ENCODE measurements around the gene ZNF768.

ZNF768 gene

DNA sequence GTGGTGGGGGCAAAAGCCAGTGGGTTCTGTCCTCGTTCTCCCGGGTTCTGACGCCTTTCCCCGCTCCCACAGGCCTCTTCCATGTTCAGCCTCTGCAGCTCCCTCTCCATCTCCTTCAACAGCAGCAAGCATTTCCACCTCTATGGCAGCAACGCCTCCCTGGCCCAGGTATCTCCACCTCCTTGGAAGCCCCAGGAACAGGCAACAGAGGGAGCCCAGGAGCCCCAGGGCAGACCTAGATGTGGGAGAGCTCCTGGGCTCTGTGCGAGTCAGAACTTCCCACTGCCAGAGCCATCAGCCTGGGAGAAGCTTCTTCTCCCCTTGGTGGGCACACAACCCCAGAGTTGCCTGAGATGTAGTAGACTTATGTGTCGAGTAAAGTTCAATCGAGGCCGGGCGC is 7.8 kb downstream of the ZNF768 start:
- H3K9ac ChIP-seq (ENCODE audit: low read depth, low read length): no peak overlapping the region
- H3K27ac ChIP-seq (ENCODE audit: low read length): no peak overlapping the region
- no peaks in the 10 kb centered on the region for H3K4me1 ChIP-seq (ENCODE audit: insufficient read depth, low read length)
- no peaks in the 10 kb centered on the region for H3K79me2 ChIP-seq (ENCODE audit: insufficient read depth, low read length)
- H2AFZ ChIP-seq (ENCODE audit: low read depth, low read length): no peak overlapping the region
- H3K4me3 ChIP-seq (ENCODE audit: low read depth in 1 of 2, low read length in 2 of 2): no peak overlapping the region
- no peaks in the 10 kb centered on the region for H3K27me3 ChIP-seq (ENCODE audit: insufficient read depth, low read length, poor library complexity)
- peaks cover 6% of the 10 kb centered on the region; the same call in 1 of the 2 replicates for H3K36me3 ChIP-seq (ENCODE audit: insufficient read depth, low read length)
- TF ChIP-seq, protein P1, sequence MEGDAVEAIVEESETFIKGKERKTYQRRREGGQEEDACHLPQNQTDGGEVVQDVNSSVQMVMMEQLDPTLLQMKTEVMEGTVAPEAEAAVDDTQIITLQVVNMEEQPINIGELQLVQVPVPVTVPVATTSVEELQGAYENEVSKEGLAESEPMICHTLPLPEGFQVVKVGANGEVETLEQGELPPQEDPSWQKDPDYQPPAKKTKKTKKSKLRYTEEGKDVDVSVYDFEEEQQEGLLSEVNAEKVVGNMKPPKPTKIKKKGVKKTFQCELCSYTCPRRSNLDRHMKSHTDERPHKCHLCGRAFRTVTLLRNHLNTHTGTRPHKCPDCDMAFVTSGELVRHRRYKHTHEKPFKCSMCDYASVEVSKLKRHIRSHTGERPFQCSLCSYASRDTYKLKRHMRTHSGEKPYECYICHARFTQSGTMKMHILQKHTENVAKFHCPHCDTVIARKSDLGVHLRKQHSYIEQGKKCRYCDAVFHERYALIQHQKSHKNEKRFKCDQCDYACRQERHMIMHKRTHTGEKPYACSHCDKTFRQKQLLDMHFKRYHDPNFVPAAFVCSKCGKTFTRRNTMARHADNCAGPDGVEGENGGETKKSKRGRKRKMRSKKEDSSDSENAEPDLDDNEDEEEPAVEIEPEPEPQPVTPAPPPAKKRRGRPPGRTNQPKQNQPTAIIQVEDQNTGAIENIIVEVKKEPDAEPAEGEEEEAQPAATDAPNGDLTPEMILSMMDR (IDR thresholded peaks at IDR 0.05; ENCODE audit: borderline replicate concordance, extremely low read depth, low read length, poor library complexity, severe bottlenecking): no peak
- no peak for TF ChIP-seq EZH2 (IDR thresholded peaks at IDR 0.05; ENCODE audit: borderline replicate concordance, low read depth, low read length, severe bottlenecking)
- no peaks in the 10 kb centered on the region for H3K9me3 ChIP-seq (ENCODE audit: insufficient read depth, low read length, severe bottlenecking)
- ATAC-seq (ENCODE audit: insufficient read depth, low read depth) (no peak), DNase-seq (no peak)
- no peak overlapping the region for H3K4me2 ChIP-seq (ENCODE audit: insufficient read depth, low read length)
- H4K20me1 ChIP-seq (ENCODE audit: insufficient read depth, low read length): no peaks in the 10 kb centered on the region

DNA sequence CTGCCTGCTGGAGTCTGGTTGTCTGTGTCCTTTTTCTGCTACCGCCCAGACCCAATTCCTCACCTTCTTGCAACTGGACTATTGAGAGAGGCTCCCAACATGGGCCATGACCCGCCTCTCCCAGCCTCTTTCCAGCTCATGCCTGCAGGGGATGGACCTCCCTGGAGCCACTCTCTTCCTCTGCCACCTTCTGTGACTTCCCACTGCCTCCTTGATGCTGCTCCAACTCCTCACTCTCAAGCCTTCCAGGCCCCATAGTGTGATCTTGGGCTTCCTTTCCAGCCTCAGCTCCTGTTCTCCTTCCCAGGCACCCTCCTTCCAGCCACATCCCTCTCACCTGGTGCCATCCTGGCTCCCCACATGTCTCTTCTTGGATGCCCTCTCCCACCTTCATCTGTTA is 11.1 kb downstream of the ZNF768 start:
- Histone ChIP-seq H3K4me2 (ENCODE audit: insufficient read depth, low read length) (no peak overlapping the region), H3K9ac (ENCODE audit: low read depth, low read length) (no peak overlapping the region), H3K4me1 (ENCODE audit: insufficient read depth, low read length) (no peaks in the 10 kb centered on the region), H4K20me1 (ENCODE audit: insufficient read depth, low read length) (no peaks in the 10 kb centered on the region), H3K79me2 (ENCODE audit: insufficient read depth, low read length) (no peaks in the 10 kb centered on the region), H3K36me3 (ENCODE audit: insufficient read depth, low read length) (peaks cover 12% of the 10 kb centered on the region), H2AFZ (ENCODE audit: low read depth, low read length) (no peak overlapping the region), H3K27me3 (ENCODE audit: insufficient read depth, low read length, poor library complexity) (no peaks in the 10 kb centered on the region), H3K27ac (ENCODE audit: low read length) (no peak overlapping the region), H3K4me3 (ENCODE audit: low read depth in 1 of 2, low read length in 2 of 2) (no peak overlapping the region), H3K9me3 (ENCODE audit: insufficient read depth, low read length, severe bottlenecking) (no peaks in the 10 kb centered on the region)
- no peak for DNase-seq
- no peak for ATAC-seq (ENCODE audit: insufficient read depth, low read depth)
- TF ChIP-seq, protein P1 (IDR thresholded peaks at IDR 0.05; ENCODE audit: borderline replicate concordance, extremely low read depth, low read length, poor library complexity, severe bottlenecking): no peak
- TF ChIP-seq EZH2 (IDR thresholded peaks at IDR 0.05; ENCODE audit: borderline replicate concordance, low read depth, low read length, severe bottlenecking): no peak

DNA sequence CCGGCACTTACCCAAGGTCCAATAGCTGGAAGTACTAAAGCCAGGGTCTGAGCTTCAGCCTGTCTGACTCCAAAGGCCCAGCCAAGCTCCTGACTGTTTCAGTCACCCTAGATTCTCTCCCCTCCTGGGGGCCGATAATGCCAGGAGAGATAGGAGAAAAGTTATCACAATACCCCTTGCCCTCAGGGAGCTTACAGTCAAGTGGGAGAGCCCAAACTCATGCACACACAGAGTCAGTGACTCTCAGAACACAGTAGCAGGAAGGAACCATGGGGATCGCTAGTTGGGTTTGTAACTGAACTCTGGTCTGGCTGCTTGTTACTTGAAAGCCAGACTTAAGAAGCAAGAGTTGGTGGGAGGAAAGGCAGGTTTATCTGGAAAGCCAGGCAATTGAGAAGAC is 14.9 kb downstream of the ZNF768 start:
- Histone ChIP-seq H3K4me3 (ENCODE audit: low read depth in 1 of 2, low read length in 2 of 2) (no peak overlapping the region), H3K79me2 (ENCODE audit: insufficient read depth, low read length) (no peaks in the 10 kb centered on the region), H3K9me3 (ENCODE audit: insufficient read depth, low read length, severe bottlenecking) (no peaks in the 10 kb centered on the region), H4K20me1 (ENCODE audit: insufficient read depth, low read length) (no peaks in the 10 kb centered on the region), H3K9ac (ENCODE audit: low read depth, low read length) (no peak overlapping the region), H3K4me2 (ENCODE audit: insufficient read depth, low read length) (no peak overlapping the region), H3K27ac (ENCODE audit: low read length) (no peak overlapping the region), H3K27me3 (ENCODE audit: insufficient read depth, low read length, poor library complexity) (no peaks in the 10 kb centered on the region), H2AFZ (ENCODE audit: low read depth, low read length) (no peak overlapping the region), H3K4me1 (ENCODE audit: insufficient read depth, low read length) (no peaks in the 10 kb centered on the region), H3K36me3 (ENCODE audit: insufficient read depth, low read length) (peaks cover 12% of the 10 kb centered on the region)
- TF ChIP-seq EZH2 (IDR thresholded peaks at IDR 0.05; ENCODE audit: borderline replicate concordance, low read depth, low read length, severe bottlenecking): no peak
- TF ChIP-seq, protein P1 (IDR thresholded peaks at IDR 0.05; ENCODE audit: borderline replicate concordance, extremely low read depth, low read length, poor library complexity, severe bottlenecking): no peak
- ATAC-seq (ENCODE audit: insufficient read depth, low read depth): no peak
- no peak for DNase-seq
